ENCODE data around the gene LRRC36.

The LRRC36 gene

GRCh38 chr16:67428146-67428731 is 101.6 kb downstream of the LRRC36 start:
- Histone ChIP-seq H3K18ac (ENCODE audit: low read length) (no peak overlapping the region), H4K91ac (ENCODE audit: low read depth, low read length) (no peak overlapping the region), H3K27me3 (ENCODE audit: insufficient read depth, low read length) (peaks cover 28% of the 10 kb centered on the region), H3K9ac (ENCODE audit: low read length) (no peak overlapping the region), H2AK5ac (ENCODE audit: low read length) (no peak overlapping the region), H3K36me3 (ENCODE audit: control insufficient read depth in 1 of 2, insufficient read depth in 2 of 2, low read length in 2 of 2) (no peaks in the 10 kb centered on the region), H3K23ac (ENCODE audit: low read length) (no peak overlapping the region), H3K9me3 (ENCODE audit: insufficient read depth, low read depth, low read length) (peaks cover 2% of the 10 kb centered on the region), H3K27ac (ENCODE audit: low read depth, low read length) (no peak overlapping the region), H2BK5ac (ENCODE audit: low read depth, low read length, poor library complexity) (no peak overlapping the region), H2BK120ac (ENCODE audit: insufficient read depth, low read length, poor library complexity) (no peak overlapping the region), H2BK12ac (ENCODE audit: low read length) (no peak overlapping the region), H4K8ac (ENCODE audit: low read depth, low read length) (no peak overlapping the region), H3K4me2 (ENCODE audit: low read length) (no peak overlapping the region), H4K12ac (ENCODE audit: low read depth, low read length) (no peak overlapping the region), H3K14ac (ENCODE audit: low read length) (no peak overlapping the region), H3K79me1 (ENCODE audit: low read length) (no peaks in the 10 kb centered on the region), H3K4ac (ENCODE audit: low read depth, low read length) (no peak overlapping the region), H3K4me1 (ENCODE audit: control insufficient read depth in 1 of 2, insufficient read depth in 2 of 2, low read length in 2 of 2) (peaks cover 9 to 19% of the 10 kb centered on the region in 2 experiments), H3K4me3 (ENCODE audit: low read depth, low read length) (no peak overlapping the region), H2AFZ (ENCODE audit: insufficient read depth, low read length, poor library complexity) (no peak overlapping the region), H3K79me2 (ENCODE audit: control insufficient read depth, insufficient read depth, low read length, poor library complexity) (no peaks in the 10 kb centered on the region)
- no CpG with 5 or more reads among the region's 11 CpGs for WGBS (ENCODE audit: extremely low coverage, insufficient coverage, insufficient read length)
- peak; percentile 83 to 86 for DNase-seq

DNA sequence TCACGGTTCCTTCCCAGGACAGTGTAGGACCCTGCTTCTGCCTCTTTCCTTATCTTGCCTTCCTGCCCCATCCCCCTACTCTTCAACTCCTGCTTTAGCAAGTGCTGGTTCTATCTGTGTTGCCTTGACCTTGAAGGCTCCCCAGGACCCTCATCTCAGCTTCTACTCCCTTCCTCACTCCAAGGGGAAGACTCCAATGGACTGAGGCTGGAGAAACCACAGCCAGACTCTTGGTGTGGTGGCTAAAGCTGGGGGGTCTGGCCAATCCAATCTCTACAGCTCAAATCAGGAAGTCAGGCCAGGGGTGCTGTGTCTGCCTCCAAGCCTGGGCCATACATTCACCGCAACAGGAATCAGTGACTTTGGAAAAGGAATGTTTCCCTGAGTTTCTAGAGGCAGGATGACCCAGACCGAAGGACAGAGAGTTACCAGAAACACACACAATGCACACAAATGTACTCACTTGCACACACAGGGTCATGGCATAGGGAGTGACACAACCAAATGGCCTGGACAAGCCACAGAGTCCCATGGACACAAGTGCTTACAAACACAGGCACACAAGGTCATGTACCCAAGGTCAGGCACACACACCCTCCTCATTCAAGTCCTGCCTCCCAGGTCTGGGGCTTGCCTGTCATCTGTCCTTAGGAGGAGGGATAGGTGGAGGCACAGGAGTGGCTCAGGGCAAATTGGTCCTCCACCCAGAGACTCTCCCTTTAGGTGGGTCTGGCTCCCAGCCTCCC is 102.6 kb downstream of the LRRC36 start:
- H3K9me3 ChIP-seq (ENCODE audit: insufficient read depth, low read depth, low read length), result peaks cover 4% of the 10 kb centered on the region
- H3K36me3 ChIP-seq (ENCODE audit: control insufficient read depth in 1 of 2, insufficient read depth in 2 of 2, low read length in 2 of 2), result no peaks in the 10 kb centered on the region
- no peak overlapping the region for H2AK5ac ChIP-seq (ENCODE audit: low read length)
- no peak overlapping the region for H3K4ac ChIP-seq (ENCODE audit: low read depth, low read length)
- H3K4me2 ChIP-seq (ENCODE audit: low read length), result no peak overlapping the region
- no peak overlapping the region for H2BK12ac ChIP-seq (ENCODE audit: low read length)
- no peak overlapping the region for H3K18ac ChIP-seq (ENCODE audit: low read length)
- no peak overlapping the region for H4K12ac ChIP-seq (ENCODE audit: low read depth, low read length)
- H2BK120ac ChIP-seq (ENCODE audit: insufficient read depth, low read length, poor library complexity), result no peak overlapping the region
- H4K8ac ChIP-seq (ENCODE audit: low read depth, low read length), result no peak overlapping the region
- no peak for DNase-seq
- no peak overlapping the region for H3K4me3 ChIP-seq (ENCODE audit: low read depth, low read length)
- peaks cover 9 to 19% of the 10 kb centered on the region in 2 experiments for H3K4me1 ChIP-seq (ENCODE audit: control insufficient read depth in 1 of 2, insufficient read depth in 2 of 2, low read length in 2 of 2)
- no peak overlapping the region for H2BK5ac ChIP-seq (ENCODE audit: low read depth, low read length, poor library complexity)
- H3K9ac ChIP-seq (ENCODE audit: low read length), result no peak overlapping the region
- H3K79me1 ChIP-seq (ENCODE audit: low read length), result no peaks in the 10 kb centered on the region
- H3K27ac ChIP-seq (ENCODE audit: low read depth, low read length), result no peak overlapping the region
- no CpG with 5 or more reads among the region's 3 CpGs for WGBS (ENCODE audit: extremely low coverage, insufficient coverage, insufficient read length)
- H2AFZ ChIP-seq (ENCODE audit: insufficient read depth, low read length, poor library complexity), result no peak overlapping the region
- H3K23ac ChIP-seq (ENCODE audit: low read length), result no peak overlapping the region
- no peak overlapping the region for H3K14ac ChIP-seq (ENCODE audit: low read length)
- H3K79me2 ChIP-seq (ENCODE audit: control insufficient read depth, insufficient read depth, low read length, poor library complexity), result no peaks in the 10 kb centered on the region
- H4K91ac ChIP-seq (ENCODE audit: low read depth, low read length), result no peak overlapping the region
- H3K27me3 ChIP-seq (ENCODE audit: insufficient read depth, low read length), result peaks cover 28% of the 10 kb centered on the region

DNA sequence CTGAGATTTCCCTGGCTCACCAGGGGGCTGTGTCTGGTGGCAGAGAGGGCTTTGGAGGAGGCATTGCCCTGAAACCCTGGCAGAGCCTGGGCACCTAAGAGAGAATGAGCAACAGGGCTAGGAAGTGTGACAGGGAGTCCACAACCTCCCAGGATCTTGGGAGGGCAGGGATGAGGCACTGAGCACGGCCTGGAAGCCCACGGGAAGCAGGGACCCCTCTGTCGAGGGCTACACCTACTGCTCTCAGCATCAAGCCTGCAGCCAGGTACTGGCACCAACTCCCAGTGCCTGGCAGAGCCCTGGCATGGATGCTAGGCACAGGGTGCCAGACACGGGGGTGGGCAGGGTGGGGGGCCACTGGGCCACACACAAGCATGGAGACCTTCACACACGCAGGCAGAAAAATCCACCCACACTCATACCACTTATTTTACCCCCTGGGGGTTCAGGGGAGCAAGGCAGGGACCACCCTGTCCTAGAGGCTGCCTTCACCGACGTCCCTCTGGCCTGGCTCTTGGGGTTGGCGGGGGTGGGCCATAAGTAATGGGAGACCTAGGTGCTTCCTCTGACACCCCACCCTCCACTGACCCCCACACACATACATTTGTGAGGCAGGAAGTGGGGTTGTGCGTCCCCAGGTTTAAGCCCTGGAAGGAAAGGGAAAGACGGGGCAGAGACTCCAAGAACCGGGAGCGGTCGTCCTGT is 103.3 kb downstream of the LRRC36 start:
- H3K36me3 ChIP-seq (ENCODE audit: control insufficient read depth in 1 of 2, insufficient read depth in 2 of 2, low read length in 2 of 2), result no peaks in the 10 kb centered on the region
- no peak overlapping the region for H4K91ac ChIP-seq (ENCODE audit: low read depth, low read length)
- no peak overlapping the region for H3K27ac ChIP-seq (ENCODE audit: low read depth, low read length)
- peaks cover 28% of the 10 kb centered on the region for H3K27me3 ChIP-seq (ENCODE audit: insufficient read depth, low read length)
- H3K79me2 ChIP-seq (ENCODE audit: control insufficient read depth, insufficient read depth, low read length, poor library complexity), result no peaks in the 10 kb centered on the region
- no peak overlapping the region for H2BK12ac ChIP-seq (ENCODE audit: low read length)
- no peaks in the 10 kb centered on the region for H3K79me1 ChIP-seq (ENCODE audit: low read length)
- H2AFZ ChIP-seq (ENCODE audit: insufficient read depth, low read length, poor library complexity), result no peak overlapping the region
- no peak overlapping the region for H3K18ac ChIP-seq (ENCODE audit: low read length)
- no peak overlapping the region for H3K14ac ChIP-seq (ENCODE audit: low read length)
- H3K23ac ChIP-seq (ENCODE audit: low read length), result no peak overlapping the region
- DNase-seq, result no peak
- no peak overlapping the region for H3K9ac ChIP-seq (ENCODE audit: low read length)
- H3K4me3 ChIP-seq (ENCODE audit: low read depth, low read length), result no peak overlapping the region
- H3K9me3 ChIP-seq (ENCODE audit: insufficient read depth, low read depth, low read length), result peaks cover 4% of the 10 kb centered on the region
- no peak overlapping the region for H4K8ac ChIP-seq (ENCODE audit: low read depth, low read length)
- H3K4me1 ChIP-seq (ENCODE audit: control insufficient read depth in 1 of 2, insufficient read depth in 2 of 2, low read length in 2 of 2), result peaks cover 9 to 16% of the 10 kb centered on the region in 2 experiments
- H4K12ac ChIP-seq (ENCODE audit: low read depth, low read length), result no peak overlapping the region
- H2BK5ac ChIP-seq (ENCODE audit: low read depth, low read length, poor library complexity), result no peak overlapping the region
- H3K4me2 ChIP-seq (ENCODE audit: low read length), result peak overlapping the region; percentile 62
- no peak overlapping the region for H2BK120ac ChIP-seq (ENCODE audit: insufficient read depth, low read length, poor library complexity)
- H3K4ac ChIP-seq (ENCODE audit: low read depth, low read length), result no peak overlapping the region
- H2AK5ac ChIP-seq (ENCODE audit: low read length), result no peak overlapping the region
- WGBS (ENCODE audit: extremely low coverage, insufficient coverage, insufficient read length), result no CpG with 5 or more reads among the region's 13 CpGs

DNA sequence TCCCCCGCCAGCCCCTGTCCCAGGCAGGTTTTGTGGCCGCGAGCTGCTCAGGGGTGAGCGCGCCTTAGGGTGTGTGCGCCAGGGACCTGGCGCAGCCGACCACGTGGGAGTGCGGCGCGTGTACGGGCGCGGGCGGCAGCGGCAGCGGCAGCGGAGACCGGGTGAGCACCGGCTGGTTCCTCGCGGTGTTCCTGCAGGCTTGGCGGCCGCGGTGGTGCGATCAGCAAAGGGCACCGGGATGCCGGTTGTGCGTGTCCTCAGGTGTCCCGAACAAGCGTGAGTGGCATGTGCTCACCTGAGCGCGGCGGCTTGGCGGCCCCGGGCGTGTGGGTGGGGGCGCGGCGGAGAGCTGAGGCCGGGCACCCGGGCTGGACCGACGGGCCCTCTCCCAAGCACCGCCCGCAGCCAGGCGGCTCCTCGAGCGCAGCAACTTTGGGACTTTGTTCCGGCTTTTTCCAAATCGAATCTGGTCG is 103.9 kb downstream of the LRRC36 start:
- H4K91ac ChIP-seq (ENCODE audit: low read depth, low read length), result no peak overlapping the region
- peak overlapping the region; percentile 62 for H3K4me2 ChIP-seq (ENCODE audit: low read length)
- no peak overlapping the region for H3K23ac ChIP-seq (ENCODE audit: low read length)
- H3K9ac ChIP-seq (ENCODE audit: low read length), result no peak overlapping the region
- peaks cover 9 to 16% of the 10 kb centered on the region in 2 experiments for H3K4me1 ChIP-seq (ENCODE audit: control insufficient read depth in 1 of 2, insufficient read depth in 2 of 2, low read length in 2 of 2)
- H3K14ac ChIP-seq (ENCODE audit: low read length), result peak overlapping the region; percentile 13
- no peak overlapping the region for H2BK5ac ChIP-seq (ENCODE audit: low read depth, low read length, poor library complexity)
- H4K12ac ChIP-seq (ENCODE audit: low read depth, low read length), result no peak overlapping the region
- no peak overlapping the region for H3K18ac ChIP-seq (ENCODE audit: low read length)
- H3K79me2 ChIP-seq (ENCODE audit: control insufficient read depth, insufficient read depth, low read length, poor library complexity), result no peaks in the 10 kb centered on the region
- peaks cover 28% of the 10 kb centered on the region for H3K27me3 ChIP-seq (ENCODE audit: insufficient read depth, low read length)
- H2AK5ac ChIP-seq (ENCODE audit: low read length), result no peak overlapping the region
- H3K4ac ChIP-seq (ENCODE audit: low read depth, low read length), result no peak overlapping the region
- H4K8ac ChIP-seq (ENCODE audit: low read depth, low read length), result no peak overlapping the region
- peak overlapping the region; percentile 38 for H2AFZ ChIP-seq (ENCODE audit: insufficient read depth, low read length, poor library complexity)
- peak overlapping the region; percentile 62 for H3K4me3 ChIP-seq (ENCODE audit: low read depth, low read length)
- no peaks in the 10 kb centered on the region for H3K79me1 ChIP-seq (ENCODE audit: low read length)
- WGBS (ENCODE audit: extremely low coverage, insufficient coverage, insufficient read length), result no CpG with 5 or more reads among the region's 53 CpGs
- no peak overlapping the region for H2BK12ac ChIP-seq (ENCODE audit: low read length)
- peak; percentile 13 to 39 for DNase-seq
- H2BK120ac ChIP-seq (ENCODE audit: insufficient read depth, low read length, poor library complexity), result no peak overlapping the region
- peak overlapping the region; percentile 3 for H3K27ac ChIP-seq (ENCODE audit: low read depth, low read length)
- peaks cover under 1 to 4% of the 10 kb centered on the region in 2 experiments for H3K36me3 ChIP-seq (ENCODE audit: control insufficient read depth in 1 of 2, insufficient read depth in 2 of 2, low read length in 2 of 2)
- peaks cover 4% of the 10 kb centered on the region for H3K9me3 ChIP-seq (ENCODE audit: insufficient read depth, low read depth, low read length)

Measured in trophoblast cell (in vitro differentiated cells and primary cell).